GM19468 (cell line): ENCODE results near the gene TMEM175.
"Not testable (repeated sequence)": the region's sequence is repeated elsewhere in the genome, so short reads cannot be mapped to it uniquely, and the experiment has no call there.

ENCODE experiments used
- ATAC-seq: cut with Tn5 transposase; IDR thresholded peaks from one replicate; pipeline ENCODE4 v1.9.1; 2021; ENCODE audit warnings: mild to moderate bottlenecking, moderate library complexity, moderate number of reproducible peaks; ENCODE audit not compliant: unreplicated experiment; ENCODE audit errors: extremely low read depth

The TMEM175 gene

DNA sequence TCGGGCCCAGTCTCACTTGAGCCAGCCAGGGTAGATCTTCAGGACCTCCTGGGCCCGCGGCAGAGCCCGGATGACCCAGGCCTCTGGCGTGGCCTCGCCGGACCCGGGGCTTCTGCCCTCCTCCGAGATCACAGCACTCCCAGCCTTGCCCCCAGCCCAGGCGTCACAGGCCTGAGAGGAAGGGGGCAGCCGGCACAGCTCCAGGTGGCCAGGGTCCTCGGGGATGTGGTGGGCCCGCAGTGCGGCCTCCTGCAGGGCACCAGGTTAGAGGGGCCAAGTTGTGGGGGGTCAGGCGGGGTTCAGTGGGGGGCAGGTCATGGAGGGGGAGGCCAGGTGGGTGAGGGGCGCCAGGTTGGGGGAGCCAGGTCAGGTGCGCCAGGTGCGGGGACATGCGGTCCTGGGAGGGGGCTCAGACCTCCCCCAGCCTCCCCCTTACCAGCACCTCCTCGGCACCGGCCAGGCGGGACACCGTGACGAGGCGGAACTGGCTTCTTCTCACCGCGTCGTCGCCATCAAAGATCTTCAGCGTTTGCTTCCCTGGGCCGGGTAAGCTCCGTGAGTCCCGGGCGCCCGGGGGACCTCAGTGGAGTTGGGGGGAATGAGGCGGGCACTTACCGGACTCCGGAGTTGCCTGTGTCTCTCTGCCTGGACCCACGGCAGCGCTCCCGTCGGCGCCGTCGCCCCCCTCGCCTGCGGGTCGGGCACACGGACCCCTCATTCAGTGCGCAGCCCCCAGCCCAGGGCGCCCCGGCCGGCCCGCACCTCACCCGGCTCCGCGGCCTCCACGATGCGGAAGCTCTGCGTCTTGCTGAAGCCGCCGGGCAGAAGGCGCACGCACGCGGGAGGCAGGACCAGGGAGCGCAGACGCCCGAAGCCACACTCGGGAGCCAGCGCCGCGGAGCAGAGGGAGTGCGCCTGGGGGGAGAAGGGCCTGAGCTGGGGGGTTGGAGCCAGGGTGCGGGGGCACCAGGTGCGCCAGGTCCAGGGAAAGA lies 35.1 kb downstream of the TMEM175 start:
- no peak for ATAC-seq

DNA sequence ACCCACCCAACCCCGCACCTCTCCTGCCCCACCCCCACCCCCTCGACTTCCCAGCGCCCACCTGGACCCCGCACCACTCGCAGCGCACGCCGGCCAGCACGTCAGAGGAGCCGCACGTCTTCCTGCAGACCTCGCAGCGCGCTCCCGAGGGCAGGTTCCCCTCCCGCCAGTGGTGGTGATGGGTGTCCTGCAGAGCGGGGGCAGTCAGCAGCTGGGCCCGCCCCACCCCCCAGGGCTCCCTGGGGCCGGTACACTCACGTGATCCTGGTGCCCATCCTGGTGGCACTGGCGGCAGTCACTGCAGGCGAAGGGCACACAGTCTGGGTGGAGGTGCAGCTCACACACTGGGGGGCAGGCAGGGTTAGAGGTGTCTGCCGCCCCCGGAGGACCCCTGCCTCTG lies 36.0 kb downstream of the TMEM175 start:
- ATAC-seq, result no peak

DNA sequence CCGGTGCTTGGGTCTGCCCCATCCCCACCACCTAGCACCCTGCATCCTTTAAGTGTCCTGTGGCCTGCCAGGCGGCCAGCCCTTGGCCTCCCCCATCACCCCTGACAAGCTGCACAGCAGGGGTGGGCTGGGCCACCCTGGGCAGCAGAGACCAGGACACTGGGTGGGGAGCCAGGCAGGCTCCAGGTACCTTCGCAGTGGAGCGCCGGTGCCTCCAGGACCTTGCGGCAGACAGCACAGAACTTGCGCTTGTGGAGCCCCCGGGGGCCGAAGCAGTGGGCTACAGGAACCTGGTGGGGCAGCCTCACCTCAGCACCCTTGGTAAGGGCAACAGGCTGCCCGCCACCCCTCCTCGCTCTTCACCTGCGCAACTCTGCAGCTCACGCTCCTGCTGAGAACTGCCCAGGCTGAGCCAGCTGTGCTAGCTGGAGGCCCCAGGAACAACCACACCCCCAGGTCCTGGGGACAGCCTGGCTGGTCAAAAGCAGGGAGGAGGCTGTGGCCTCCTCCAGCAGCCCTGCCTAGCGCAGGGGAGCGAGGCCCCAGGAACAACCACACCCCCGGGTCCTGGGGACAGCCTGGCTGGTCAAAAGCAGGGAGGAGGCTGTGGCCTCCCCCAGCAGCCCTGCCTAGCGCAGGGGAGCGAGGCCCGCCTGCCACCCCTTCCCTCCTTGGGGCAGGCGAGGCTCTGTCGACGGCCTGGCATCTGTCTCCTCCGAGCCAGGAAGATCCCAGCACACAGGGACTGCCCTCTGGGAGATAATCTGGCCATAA lies 36.5 kb downstream of the TMEM175 start:
- no peak for ATAC-seq

DNA sequence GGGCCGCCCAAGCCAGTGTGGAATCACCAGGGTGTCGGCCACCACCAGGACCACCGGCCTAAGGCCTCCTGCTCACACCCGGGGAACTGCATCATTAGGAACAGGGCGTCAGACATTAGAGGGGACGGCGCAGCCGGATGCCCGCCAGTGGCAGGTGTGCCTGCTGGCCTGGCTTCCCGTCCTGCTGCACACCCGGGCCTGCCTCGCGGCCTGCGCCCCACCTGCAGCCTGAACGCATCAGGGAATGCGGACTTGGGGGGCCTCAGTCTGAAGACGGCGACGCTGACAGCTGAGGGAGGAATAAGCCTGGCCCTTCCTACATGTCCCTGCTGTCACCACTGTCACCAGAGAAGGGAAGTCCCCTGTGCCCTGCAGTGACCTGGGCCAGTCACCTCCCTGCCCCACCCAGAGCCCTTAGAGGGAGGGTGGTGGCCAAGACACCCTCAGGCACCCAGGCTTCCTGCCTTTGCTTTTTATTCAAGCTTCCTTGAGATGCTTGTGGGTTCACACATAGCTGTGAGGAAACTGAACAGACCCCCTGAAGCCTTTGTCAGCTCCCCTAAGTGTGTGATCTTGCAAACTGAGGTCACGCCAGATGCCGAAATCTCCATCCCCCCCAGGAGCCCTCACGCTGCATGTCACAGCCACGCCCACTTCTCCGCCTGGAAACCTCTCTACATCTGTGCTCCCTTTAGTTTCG lies 37.9 kb downstream of the TMEM175 start:
- ATAC-seq, result no peak

DNA sequence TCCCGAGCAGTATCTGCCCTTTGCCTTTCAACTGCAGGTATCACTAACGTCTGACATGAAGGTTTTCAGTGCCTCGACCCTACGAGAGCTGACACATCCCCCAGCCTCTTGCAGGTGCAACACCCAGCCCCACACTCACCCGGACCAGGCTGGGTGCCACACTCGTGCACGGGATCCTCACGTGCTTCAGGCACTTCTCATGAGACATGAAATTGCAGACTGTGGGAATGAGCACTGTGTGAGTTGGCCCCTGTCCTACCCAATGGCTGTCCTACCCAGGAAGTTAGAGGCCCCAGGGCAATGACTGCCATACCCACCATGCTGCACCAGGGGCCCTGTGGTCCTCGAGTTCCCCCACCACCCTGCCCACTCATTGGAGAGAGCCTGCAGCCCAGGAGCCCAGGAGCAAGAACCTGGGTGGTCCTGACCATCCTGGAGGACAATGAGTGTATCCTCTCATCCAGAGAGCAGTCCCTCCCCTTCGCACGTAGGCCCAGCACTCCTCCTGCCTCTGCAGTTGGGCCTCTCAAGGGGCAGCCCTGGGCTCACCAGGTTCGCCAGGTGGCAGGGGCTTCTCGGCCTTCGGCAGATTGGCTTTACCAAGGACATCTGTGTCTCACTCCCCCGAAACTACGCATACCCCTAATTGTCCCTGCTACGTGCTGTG lies 38.7 kb downstream of the TMEM175 start:
- no peak for ATAC-seq

DNA sequence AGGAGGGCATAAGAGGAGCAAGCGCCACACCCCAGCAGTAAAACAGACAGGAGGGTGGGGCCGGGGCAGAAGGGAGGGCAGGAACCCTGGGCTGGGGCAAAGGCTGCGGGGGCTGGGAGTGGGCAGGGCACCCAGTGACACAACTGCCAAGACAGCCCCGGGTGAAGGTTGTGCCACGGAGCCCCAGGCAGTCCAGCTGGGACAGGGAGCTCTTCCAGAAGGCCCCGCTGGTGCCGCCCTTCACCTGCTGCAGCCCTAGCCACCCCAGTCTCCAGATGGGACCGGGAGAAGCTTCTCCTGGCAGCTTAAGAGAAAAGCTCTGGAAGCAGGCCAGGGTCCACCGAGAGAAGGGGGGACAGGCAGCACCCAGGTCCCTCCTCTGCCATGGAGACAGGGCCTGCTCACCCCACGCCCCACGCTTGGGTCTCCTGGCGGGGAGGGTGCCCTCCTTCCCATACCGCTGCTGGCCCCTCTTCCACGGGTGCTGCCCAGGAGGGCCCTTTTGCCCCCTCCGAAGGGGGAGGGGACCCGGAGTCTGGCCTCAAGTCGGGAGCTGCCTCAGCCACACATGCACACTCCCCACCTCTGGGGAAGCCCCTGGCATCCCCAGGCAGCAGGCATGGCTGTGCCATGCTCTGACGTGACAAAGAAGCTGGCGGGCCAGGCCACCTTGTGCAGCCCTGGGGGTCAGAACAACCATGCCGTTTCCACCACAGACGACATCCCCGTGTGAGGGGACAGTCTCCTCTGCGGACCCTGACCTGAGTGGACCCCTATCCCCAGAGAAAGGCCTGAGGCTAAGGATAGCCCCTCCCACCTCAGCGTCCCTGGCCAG lies 39.6 kb downstream of the TMEM175 start:
- ATAC-seq, result no peak

DNA sequence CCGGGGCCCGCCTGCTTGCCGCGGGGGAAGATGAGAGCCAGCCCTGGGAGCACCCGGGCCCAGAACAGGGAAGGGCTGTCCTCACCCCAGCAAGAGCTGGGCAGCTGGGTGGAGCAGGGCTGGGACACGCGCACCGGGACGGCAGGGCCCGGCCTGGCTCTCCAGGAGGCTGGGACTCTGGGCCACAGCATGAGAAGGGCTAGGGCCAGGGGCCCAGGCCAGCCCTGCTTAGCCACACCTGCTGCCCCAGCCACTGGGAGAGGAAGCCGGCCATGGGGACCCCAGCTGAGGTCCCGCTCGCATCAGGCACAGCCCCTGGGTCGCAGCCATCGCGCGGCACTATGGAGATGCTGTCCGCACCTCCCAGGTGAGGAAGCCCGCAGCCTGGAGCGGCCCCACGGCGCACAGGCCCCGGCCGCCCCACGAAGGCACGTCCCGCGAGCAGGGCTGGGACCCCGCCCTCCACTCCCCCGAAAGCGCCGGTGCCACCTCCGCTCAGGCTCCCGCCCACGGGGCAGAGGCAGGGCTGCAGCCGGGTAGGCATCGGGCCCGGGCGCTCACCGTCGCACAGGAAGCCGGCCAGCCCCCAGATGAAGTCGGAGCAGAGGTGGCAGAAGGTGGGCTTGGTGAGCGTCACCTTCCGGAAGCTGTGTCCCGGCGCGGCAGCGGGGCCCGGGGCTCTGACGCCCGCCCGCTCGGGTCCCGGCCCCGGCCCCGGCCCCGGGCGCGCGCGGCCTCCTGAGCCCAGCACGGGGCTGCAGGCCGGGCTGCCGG lies 40.6 kb downstream of the TMEM175 start:
- ATAC-seq, result no peak

DNA sequence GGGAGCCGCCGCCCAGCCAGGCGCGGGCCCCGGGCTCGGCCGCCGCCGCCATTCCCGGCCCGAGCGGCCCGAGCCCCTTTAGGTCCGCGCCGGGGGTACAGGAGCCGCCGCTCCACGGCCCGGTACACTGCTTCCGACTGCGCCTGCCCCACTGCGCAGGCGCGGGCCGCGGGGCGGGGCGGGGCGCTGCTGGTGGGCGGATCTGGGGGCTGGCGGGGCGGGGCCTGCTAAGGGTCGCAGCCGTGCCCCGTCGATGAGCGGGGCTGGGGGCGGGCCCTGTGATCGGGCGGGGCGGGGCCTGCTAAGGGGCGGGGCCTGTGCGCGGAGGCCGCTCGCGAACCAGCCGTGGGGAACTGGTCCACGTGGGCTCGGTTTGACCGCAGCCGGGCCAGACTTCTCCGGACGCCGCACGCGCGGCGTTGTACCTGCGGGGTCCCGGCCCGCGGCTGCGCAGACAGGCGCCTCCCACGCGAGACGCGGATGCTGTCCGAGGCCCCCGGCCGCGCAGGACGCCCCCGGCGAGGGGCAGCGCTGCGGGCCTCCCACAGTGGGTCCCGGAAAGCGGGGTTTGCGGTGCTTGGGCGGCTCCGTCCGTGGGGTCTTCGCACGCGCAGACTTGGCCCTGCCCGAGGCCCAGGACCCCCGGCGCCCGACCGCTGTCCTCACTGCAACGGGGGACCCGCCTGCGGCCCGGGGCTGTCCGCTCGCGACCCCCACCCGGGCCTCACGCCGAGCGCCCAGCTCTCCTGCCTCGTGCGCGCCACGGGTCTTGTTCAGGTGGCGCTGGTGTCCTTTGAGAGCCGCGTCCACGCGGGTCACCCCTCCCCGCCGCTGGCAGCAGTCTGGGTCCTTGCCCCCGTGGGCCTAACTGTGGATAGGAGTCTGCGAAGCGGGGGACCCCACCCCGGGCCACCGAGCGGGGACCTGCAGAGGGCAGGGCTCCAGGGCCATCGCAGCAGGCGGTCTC lies 41.5 kb downstream of the TMEM175 start, which contains the start of gene DGKQ:
Gene DGKQ (minus strand): TSS at position 139 of the 967 bp plus-strand sequence. CDS start 87 bp downstream, at position 52.
- ATAC-seq, result no peak

DNA sequence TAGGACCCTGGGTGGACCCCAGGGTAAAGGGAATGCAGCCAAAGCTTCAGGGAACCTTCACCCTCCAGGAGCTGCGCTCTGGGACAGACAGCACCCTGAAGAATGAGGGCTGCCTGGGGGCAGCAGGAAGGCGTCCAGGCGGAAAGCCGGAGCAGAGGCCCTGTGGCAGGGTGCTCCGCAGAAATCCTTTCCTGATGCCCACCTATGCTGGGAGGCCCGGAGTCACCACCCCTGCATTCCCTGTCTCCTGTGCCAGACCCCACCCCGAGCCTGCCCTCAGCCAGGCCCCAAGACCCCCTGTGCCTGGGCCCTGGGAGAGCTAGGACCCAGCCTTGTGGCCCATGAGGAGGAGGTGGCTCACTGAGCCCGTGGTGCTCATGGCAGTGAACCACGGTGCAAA lies 42.4 kb downstream of the TMEM175 start:
- no peak for ATAC-seq

DNA sequence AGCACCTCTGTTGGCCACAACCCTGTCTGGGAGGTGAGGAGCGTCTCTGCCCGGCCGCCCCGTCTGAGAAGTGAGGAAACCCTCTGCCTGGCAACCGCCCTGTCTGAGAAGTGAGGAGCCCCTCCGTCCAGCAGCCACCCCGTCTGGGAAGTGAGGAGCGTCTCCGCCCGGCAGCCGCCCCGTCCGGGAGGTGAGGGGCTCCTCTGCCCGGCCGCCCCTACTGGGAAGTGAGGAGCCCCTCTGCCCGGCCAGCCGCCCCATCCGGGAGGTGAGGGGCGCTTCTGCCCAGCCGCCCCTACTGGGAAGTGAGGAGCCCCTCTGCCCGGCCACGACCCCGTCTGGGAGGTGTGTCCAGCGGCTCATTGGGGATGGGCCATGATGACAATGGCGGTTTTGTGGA lies 43.8 kb downstream of the TMEM175 start:
- ATAC-seq, result not testable (repeated sequence)

DNA sequence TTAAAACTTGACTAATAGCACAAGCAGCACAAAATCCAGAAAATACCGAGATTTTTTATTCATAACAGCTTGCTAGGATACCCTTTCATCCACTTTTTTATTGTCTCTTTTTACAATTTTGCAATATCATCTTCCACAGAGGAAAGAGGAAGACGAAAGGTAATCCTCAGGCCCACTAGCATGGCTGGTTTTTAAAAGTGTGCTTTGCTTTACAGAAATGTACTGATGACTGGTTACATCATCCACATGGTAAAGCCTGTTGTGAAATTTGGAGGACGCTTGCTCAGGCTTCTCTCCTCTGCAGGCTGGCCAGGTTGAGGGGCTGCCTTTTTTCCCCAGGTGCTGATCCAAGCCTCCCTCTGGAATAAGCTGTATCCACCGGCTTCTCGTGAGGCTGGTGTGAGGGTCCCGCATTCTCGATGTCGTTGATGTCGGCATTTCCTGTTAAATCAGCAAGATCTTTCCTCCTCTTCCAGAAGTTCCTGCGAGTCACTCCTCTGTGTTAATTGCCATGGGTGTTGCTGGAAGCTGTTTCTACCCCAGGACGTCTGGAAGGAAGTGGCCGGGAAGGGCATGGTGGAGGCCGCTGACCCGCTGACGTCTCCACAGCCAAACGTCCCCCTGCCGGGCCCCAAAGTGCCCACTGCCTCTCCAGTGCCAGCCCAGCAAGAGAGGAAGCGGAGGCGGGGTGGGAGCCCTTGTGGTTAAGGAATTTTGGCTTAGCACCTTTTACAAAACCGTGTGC lies 46.9 kb downstream of the TMEM175 start:
- ATAC-seq, result no peak

DNA sequence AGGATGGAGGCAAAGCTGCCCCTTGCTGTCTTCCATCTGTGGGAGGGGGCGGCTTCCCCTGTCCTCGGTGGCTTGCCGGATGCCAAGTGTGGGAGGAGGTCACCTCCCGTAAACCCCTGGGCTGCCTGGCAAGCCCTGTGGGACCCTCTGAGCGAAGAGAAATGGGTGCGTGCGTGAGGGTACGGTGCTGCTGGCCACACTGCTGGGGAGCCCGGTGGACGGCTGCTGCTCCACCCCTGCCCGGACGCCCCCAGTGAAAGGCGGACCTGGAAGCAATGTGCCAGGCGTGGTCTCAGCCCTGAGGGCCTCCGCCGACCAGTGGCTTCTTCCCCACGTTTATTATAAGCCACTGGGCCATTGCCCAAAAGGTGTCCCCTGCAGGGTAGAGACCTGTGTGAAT lies 50.0 kb downstream of the TMEM175 start:
- ATAC-seq, result no peak

DNA sequence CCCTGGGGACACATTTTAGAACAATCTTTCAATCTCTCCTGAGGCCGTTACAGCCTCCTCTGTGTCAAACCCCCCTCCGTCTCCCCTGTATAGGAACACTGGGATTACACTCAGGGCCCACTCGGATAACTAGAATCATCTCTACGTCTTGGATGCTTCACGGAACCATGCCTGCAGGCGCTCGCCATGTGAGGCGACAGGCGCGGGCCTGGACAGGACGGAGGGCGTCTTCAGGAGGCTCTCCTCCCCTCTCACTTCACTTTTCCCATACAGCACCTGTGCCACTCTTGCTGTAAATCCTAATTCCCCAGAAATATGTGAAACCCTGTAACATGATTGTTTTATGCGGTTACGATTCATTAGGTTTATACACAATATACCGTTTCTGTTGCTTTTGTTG lies 50.6 kb downstream of the TMEM175 start:
- no peak for ATAC-seq

DNA sequence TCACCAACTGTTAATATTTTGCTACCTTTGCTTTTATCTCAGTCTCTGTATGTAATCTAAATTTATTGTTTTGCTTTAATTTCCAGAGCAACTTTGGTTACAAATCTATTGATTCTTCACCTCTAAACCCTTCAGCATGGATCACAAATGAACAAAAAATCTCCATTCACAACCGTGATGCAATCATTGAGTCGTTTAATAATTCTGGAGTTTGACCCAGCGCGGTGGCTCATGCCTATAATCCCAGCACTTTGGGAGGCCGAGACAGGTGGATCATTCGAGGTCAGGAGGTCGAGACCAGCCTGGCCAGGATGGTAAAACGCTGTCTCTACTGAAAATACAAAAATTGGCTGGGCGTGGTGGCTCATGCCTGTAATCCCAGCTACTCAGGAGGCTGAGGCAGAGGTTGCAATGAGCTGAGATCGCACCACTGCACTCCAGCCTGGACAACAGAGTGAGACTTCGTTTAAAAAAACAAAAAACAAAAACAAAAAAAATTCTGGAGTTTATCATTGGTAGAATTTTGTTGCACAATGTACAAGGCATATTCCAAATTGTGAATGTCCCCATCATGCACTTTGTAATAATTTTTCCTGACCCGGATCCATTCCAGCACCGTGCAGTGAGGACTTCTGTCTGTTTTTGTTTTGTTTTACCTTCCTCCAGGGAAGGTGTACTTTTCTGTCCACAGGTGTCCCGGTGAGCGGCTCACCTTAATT lies 52.2 kb downstream of the TMEM175 start:
- no peak for ATAC-seq

DNA sequence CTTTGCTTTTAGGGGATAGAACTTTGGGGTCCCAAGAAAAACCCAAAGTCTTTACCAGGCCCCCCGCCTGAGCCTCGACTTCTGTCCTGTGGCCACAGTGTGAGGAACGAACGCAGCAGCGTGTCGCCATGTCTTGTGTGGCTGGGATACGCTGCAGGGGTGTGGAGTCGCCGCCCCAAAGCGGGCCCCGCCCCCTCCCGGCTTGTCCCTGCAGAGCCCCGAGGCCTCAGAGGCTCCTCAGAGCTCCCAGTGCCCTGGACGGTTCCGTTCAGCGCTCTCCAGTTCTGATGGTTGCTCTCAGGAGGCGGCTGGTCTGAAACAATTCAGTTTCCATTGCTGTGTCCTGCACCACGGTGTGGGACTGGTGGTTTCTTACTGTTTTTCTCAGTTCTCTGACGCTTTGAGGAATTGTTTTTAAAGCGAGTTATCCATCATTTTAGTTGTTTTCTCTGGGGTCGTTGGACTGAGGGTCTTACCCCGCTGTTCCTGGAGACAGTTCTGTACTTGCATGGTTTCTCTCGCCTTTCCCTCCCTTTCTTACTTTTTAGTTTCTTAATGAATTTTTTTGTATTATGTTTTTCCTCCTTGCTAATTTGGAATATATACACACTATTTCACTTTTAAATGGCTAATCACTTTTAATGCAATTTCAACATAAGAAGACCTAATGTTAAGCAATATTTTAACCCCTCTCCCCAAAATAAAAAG lies 53.0 kb downstream of the TMEM175 start:
- ATAC-seq, result no peak
